BJ (cell line): ENCODE results near the gene MYBPH. TPM values are rescaled to one million over a fixed set of nuclear protein-coding genes. Genes with fewer than 3 reads are reported as not detected.

Experiments
- CTCF ChIA-PET: fragments of 350-600 bp; formaldehyde crosslinking; extraction: SDS; loops from one replicate; lab custom pipeline; 2021; ENCODE audit warnings: antibody characterized with exemption, inconsistent platforms; lab: Yijun Ruan, JAX
- POLR2A ChIA-PET: fragments of 300-600 bp; sonication (Branson Sonifier 250); formaldehyde crosslinking; extraction: SDS; loops from one replicate; lab custom pipeline; 2021; ENCODE audit warnings: antibody characterized with exemption; lab: Charles Lee
- DNase-seq: peaks from one replicate; pipeline ENCODE4 v3.0.0-alpha.2; 2011; ENCODE audit warnings: low read depth
- H3K27me3 ChIP-seq: 2 replicates; pipeline ENCODE4 v1.6.0; 2011; ENCODE audit warnings: low read length; ENCODE audit not compliant: control insufficient read depth, insufficient read depth
- H3K36me3 ChIP-seq: 2 replicates; pipeline ENCODE4 v1.5.1; 2011; ENCODE audit warnings: low read length; ENCODE audit not compliant: control insufficient read depth, insufficient read depth
- H3K4me3 ChIP-seq: 2 replicates; pipeline ENCODE4 v1.5.1; 2011; ENCODE audit warnings: low read depth, mild to moderate bottlenecking, control low read depth, low read length
- CTCF ChIP-seq: IDR thresholded peaks from 2 replicates; pipeline ENCODE4 v1.5.1; 2011; ENCODE audit warnings: low read depth, mild to moderate bottlenecking, control low read depth, inconsistent platforms, low read length, moderate library complexity; ENCODE audit not compliant: insufficient read depth
- polyA plus RNA-seq: library from polyadenylated mRNA; depleted of rRNA; stranded (reverse); fragments of >200 nt; gene quantifications from 2 replicates; pipeline ENCODE4 v1.2.3, GENCODE V29; 2011

MYBPH gene
- polyA plus RNA-seq, 1 experiment, result not detected

GRCh38 chr1:203177036-203177405 lies 1.4 kb upstream of the MYBPH start:
- H3K36me3 ChIP-seq, result no peaks in the 10 kb centered on the region
- H3K27me3 ChIP-seq, result no peaks in the 10 kb centered on the region
- CTCF ChIA-PET, result interaction anchor here (1.1 to 12.2 kb wide), 6 partner anchors 8 to 137 kb away, joined by 3 to 183 read pairs (median 54); partner anchors contain the start of gene ADORA1
- DNase-seq, result no peak
- no peak overlapping the region for H3K4me3 ChIP-seq
- POLR2A ChIA-PET, result no interaction called here
- TF ChIP-seq CTCF, result no peak

- no peak for TF ChIP-seq CTCF
- Histone ChIP-seq H3K4me3 (no peak overlapping the region), H3K36me3 (no peaks in the 10 kb centered on the region), H3K27me3 (no peaks in the 10 kb centered on the region)
- ChIA-PET POLR2A (no interaction called here), CTCF (interaction anchor here (1.1 to 12.2 kb wide), 9 partner anchors 9 to 137 kb away, joined by 3 to 183 read pairs (median 6); partner anchors contain the start of gene ADORA1)
- no peak for DNase-seq
Measured at GRCh38 chr1:203176273-203177035, 828 bp upstream of the MYBPH start.

GRCh38 chr1:203175827-203176241 lies 208 bp upstream of the MYBPH start:
- Histone ChIP-seq H3K4me3 (no peak overlapping the region), H3K36me3 (no peaks in the 10 kb centered on the region), H3K27me3 (no peaks in the 10 kb centered on the region)
- ChIA-PET POLR2A (no interaction called here), CTCF (interaction anchor here (1.1 to 12.2 kb wide), 8 partner anchors 9 to 136 kb away, joined by 3 to 183 read pairs (median 8); partner anchors contain the start of gene ADORA1)
- no peak for DNase-seq
- no peak for TF ChIP-seq CTCF

- TF ChIP-seq CTCF, result no peak
- H3K27me3 ChIP-seq, result no peaks in the 10 kb centered on the region
- CTCF ChIA-PET, result interaction anchor here (1.9 to 12.2 kb wide), 6 partner anchors 11 to 135 kb away, joined by 6 to 183 read pairs (median 58); partner anchors contain the start of gene ADORA1
- POLR2A ChIA-PET, result no interaction called here
- no peak overlapping the region for H3K4me3 ChIP-seq
- no peak for DNase-seq
- no peaks in the 10 kb centered on the region for H3K36me3 ChIP-seq
Measured at GRCh38 chr1:203174324-203174985, 1.2 kb downstream of the MYBPH start.

- no peak for DNase-seq
- no peak overlapping the region for H3K4me3 ChIP-seq
- H3K27me3 ChIP-seq, result no peaks in the 10 kb centered on the region
- ChIA-PET CTCF (interaction anchor here (1.5 to 12.2 kb wide), 14 partner anchors 11 to 145 kb away, joined by 3 to 183 read pairs (median 18); partner anchors contain the start of genes ADORA1 and CHI3L1), POLR2A (no interaction called here)
- H3K36me3 ChIP-seq, result no peaks in the 10 kb centered on the region
- TF ChIP-seq CTCF, result no peak
Measured at GRCh38 chr1:203173566-203173965, 2.1 kb downstream of the MYBPH start.
